ENCODE data around the gene SORCS2.

SORCS2 gene

DNA sequence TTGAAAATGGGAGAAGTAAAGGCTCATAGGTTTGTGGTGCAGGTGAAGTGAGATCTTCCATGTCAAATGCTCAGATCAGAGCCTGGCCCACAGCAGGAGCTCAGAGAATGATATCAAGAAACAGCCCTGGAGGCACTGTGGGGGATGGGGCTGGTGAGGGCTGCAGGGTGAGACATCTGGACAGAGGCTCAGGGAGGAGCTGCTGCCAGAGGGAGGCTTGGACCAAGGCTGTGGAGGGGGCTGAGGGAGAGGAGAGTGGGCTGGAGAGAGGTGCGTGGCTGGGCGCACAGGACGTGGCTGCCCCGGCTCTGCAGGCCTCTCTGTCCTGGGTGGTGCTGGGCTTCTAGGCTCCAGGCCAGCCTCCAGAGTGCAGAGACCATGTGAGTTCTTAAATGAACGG is 5.6 kb downstream of the SORCS2 start:
- POLR2A ChIA-PET, result no interaction called here
- TF ChIP-seq, protein P1, sequence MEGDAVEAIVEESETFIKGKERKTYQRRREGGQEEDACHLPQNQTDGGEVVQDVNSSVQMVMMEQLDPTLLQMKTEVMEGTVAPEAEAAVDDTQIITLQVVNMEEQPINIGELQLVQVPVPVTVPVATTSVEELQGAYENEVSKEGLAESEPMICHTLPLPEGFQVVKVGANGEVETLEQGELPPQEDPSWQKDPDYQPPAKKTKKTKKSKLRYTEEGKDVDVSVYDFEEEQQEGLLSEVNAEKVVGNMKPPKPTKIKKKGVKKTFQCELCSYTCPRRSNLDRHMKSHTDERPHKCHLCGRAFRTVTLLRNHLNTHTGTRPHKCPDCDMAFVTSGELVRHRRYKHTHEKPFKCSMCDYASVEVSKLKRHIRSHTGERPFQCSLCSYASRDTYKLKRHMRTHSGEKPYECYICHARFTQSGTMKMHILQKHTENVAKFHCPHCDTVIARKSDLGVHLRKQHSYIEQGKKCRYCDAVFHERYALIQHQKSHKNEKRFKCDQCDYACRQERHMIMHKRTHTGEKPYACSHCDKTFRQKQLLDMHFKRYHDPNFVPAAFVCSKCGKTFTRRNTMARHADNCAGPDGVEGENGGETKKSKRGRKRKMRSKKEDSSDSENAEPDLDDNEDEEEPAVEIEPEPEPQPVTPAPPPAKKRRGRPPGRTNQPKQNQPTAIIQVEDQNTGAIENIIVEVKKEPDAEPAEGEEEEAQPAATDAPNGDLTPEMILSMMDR (IDR thresholded peaks at IDR 0.05; ENCODE audit: control extremely low read depth, extremely low read depth, low read depth, missing control alignments), result no peak
- no peak for DNase-seq (ENCODE audit: extremely low spot score)
- CTCF ChIA-PET, result interaction anchor here (1.0 kb wide), 1 partner anchor 8 kb away, joined by 4 read pairs; no protein-coding TSS in a partner anchor

DNA sequence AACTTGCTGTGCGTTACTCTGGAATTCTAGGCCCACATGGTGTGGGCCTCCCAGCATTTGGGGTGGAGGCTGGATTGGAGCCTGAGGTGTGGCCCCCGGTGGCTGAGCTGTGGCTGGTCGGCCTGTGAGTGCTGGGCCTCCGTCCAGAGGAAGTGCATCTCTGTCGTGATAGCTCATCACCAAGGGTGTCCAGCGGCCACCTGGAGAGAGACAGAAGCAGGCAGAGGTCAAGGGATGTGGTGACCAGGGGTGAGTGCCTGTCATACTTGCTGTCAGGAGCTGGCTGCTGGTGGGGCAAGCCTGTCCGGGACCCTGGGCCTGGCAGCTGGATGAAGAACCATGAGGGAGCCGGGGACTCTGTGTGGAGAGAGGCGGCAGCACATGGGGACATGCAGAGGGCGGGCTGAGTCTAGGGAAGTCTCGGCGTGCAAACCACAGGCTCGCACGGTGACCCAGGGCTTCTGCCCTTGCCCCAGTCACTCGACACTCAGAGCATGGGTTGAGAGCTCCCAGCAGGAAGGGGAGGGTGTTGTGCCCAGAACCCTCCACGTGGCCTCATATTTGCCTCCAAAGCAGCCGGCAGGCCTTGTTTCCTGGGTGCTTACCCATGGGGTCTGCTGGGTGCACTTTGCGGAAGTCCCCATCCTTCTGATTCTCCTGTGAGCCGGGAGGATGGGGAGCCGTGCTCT is 6.2 kb downstream of the SORCS2 start:
- TF ChIP-seq, protein P1 (IDR thresholded peaks at IDR 0.05; ENCODE audit: control extremely low read depth, extremely low read depth, low read depth, missing control alignments), result no peak
- CTCF ChIA-PET, result interaction anchor here (1.0 kb wide), 1 partner anchor 9 kb away, joined by 4 read pairs; no protein-coding TSS in a partner anchor
- POLR2A ChIA-PET, result no interaction called here
- DNase-seq (ENCODE audit: extremely low spot score), result no peak

DNA sequence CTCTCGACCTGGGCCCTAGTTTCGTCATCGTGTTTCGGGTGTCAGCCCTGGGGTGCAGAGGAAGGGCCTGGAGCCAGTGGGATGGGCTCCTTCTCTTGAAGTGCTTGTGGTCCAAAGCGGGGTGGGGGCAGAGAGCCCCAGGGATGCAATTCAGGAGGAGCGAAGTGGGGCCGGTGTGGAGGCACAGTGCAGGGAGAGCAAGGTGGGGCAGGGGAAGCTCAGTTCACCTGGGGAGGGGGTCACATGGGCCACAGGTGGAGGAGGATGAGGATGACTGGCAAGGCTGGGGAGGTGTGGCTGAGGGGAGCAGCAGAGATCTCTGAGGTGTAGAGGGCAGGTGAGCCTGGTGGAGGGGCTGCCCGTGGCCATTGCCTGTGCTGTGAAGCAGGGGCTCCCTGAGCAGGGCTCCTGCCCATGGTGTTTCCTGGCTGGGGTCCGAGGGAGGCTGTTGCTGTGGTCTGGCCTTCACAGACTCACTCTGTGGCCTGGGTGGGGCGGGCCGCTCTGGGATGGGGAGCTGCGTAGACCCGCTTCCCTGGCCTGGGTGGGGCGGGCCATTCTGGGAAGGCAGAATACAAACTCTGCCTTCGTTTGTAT is 6.9 kb downstream of the SORCS2 start:
- POLR2A ChIA-PET, result no interaction called here
- CTCF ChIA-PET, result no interaction called here
- TF ChIP-seq, protein P1 (IDR thresholded peaks at IDR 0.05; ENCODE audit: control extremely low read depth, extremely low read depth, low read depth, missing control alignments), result no peak
- no peak for DNase-seq (ENCODE audit: extremely low spot score)

DNA sequence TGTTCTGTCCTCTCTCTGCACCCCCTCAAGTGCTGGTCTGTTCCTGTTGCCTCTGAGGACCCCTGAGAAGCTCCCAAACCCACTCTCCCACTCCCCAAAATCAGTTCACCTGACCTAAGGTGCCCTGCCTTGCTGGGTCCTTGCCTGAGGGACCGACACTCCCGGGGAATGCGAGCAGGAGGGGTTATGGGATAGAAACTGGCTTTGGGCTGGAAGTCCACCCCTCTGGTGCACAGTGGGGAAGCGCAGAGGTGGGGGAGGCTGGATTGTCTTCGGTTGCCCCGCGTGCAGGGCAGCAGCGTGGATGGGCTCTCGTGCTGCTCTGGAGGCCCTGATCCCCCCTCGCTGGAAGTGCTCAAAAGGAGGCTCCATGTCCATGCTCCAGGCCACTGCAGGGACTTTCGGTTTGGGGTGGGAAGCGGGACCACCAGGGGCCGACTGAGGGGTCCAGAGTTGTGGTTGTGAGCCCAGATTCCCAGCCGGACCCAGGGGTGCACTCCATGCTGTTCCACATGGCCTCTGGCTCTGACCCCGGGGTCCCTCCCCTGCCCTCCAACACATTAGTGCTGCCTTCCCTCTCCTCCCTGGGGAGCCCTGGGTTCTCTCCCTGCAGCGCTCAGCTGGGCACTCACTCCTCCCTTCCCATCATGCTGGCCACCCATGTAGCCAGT is 7.6 kb downstream of the SORCS2 start:
- ChIA-PET CTCF (no interaction called here), POLR2A (no interaction called here)
- DNase-seq (ENCODE audit: extremely low spot score), result no peak
- TF ChIP-seq, protein P1 (IDR thresholded peaks at IDR 0.05; ENCODE audit: control extremely low read depth, extremely low read depth, low read depth, missing control alignments), result no peak

DNA sequence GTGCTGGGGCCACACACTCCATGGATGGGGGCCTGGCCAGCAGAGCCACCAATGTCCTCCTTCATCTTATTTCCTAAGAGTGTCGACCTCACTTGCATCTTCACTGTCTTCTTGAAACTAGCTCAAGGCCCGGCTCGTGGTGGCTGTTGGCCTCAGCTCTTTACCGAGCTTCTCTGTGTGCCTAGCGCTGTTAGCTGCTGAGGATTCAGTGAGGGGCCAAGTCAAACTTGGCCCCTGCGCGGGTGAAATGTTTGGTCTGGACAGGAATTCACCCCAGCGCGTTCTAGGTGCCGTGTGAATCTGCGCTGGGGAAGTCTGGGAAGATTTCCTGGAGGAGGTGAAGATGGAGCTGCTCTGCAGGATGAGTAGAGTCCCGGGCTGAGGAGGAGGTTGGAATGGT is 8.5 kb downstream of the SORCS2 start:
- ChIA-PET POLR2A (no interaction called here), CTCF (no interaction called here)
- TF ChIP-seq, protein P1 (IDR thresholded peaks at IDR 0.05; ENCODE audit: control extremely low read depth, extremely low read depth, low read depth, missing control alignments), result no peak
- DNase-seq (ENCODE audit: extremely low spot score), result no peak

DNA sequence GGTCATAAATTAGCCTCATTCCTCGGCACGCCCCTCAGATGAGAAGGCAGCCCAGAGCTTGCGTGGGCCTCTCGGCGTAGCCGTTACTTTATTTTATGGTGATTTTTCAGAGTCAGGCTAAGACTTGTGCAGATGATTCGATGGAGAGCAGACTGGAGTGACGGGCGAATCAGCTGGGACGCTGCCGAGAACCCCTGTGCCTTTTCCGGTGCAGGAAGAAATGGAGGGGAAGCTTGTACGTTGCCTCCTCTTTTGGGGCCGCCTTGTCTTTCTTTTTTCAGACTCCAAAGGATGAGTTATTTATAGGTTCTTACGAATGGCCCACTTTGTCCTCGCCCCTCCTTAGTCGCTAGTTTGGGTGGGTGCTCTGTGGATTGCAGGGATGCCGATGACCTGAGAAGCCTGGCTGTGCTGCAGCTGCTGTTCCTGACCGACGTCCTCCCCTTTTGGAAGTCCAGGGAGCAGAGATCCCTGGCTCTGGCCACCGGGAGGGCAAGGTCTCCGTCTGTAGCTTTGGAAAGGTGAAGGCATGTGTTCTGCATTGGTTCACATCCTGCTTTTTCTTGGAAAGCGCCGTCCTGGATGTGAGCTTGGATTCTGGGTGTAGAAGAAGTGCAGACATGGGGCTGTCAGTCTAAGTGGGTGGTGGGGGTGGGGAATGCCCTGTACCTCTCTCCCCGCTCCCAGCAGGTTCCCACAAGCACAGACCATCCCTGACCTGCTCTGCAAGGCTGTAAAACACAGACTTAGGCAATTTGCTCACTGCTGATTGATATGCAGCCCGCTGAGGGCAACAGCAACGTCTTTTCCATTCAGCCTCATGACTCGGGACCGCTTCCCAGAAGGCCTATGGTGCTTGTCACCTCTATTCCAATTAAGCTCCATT is 9.3 kb downstream of the SORCS2 start:
- ChIA-PET CTCF (no interaction called here), POLR2A (no interaction called here)
- no peak for DNase-seq (ENCODE audit: extremely low spot score)
- TF ChIP-seq, protein P1 (IDR thresholded peaks at IDR 0.05; ENCODE audit: control extremely low read depth, extremely low read depth, low read depth, missing control alignments), result no peak

Measured in GM10248 (cell line).